H9 (cell line): Measurements from ENCODE around the gene HIPK3. TPM values are rescaled to one million over a fixed set of nuclear protein-coding genes. Genes with fewer than 3 reads are reported as not detected.
"Not testable (repeated sequence)": the region's sequence is repeated elsewhere in the genome, so short reads cannot be mapped to it uniquely, and the experiment has no call there.

Source experiments
- DNase-seq: peaks from one replicate; pipeline ENCODE4 v3.0.0-alpha.2; 2017
- H2AFZ ChIP-seq: one replicate; pipeline ENCODE4 v1.6.1; 2013; ENCODE audit warnings: mild to moderate bottlenecking, low read length, control low read depth, moderate library complexity
- H2AK5ac ChIP-seq: 2 replicates; pipeline ENCODE4 v1.6.1; 2013; ENCODE audit warnings: low read length, control low read depth, mixed read lengths; ENCODE audit not compliant: insufficient read length
- H2BK120ac ChIP-seq: one replicate; pipeline ENCODE4 v1.6.1; 2013; ENCODE audit warnings: low read depth, mild to moderate bottlenecking, low read length, control low read depth, inconsistent platforms; ENCODE audit not compliant: poor library complexity, severe bottlenecking
- H2BK12ac ChIP-seq: 2 replicates; pipeline ENCODE4 v1.6.1; 2013; ENCODE audit warnings: low read length, control low read depth, mixed read lengths, low read depth; ENCODE audit not compliant: insufficient read length
- H2BK15ac ChIP-seq: 2 replicates; pipeline ENCODE4 v1.6.1; 2013; ENCODE audit warnings: low read depth, low read length, control low read depth
- H2BK20ac ChIP-seq: one replicate; pipeline ENCODE4 v1.6.1; 2013; ENCODE audit warnings: low read depth, mild to moderate bottlenecking, low read length, control low read depth, inconsistent platforms; ENCODE audit not compliant: poor library complexity, severe bottlenecking
- H2BK5ac ChIP-seq: 2 replicates; pipeline ENCODE4 v1.6.1; 2013; ENCODE audit warnings: low read length, control low read depth, mixed read lengths; ENCODE audit not compliant: insufficient read length
- H3K14ac ChIP-seq: 2 replicates; pipeline ENCODE4 v1.6.1; 2013; ENCODE audit warnings: low read length, control low read depth; ENCODE audit not compliant: insufficient read depth
- H3K18ac ChIP-seq: 2 replicates; pipeline ENCODE4 v1.6.1; 2013; ENCODE audit warnings: low read depth, mild to moderate bottlenecking, mixed read lengths, low read length, control low read depth; ENCODE audit not compliant: insufficient read length
- H3K23ac ChIP-seq: 2 replicates; pipeline ENCODE4 v1.6.1; 2013; ENCODE audit warnings: low read length, control low read depth, mixed read lengths, low read depth; ENCODE audit not compliant: insufficient read length
- H3K23me2 ChIP-seq: 2 replicates; pipeline ENCODE4 v1.6.1; 2013; ENCODE audit warnings: low read depth, mild to moderate bottlenecking, mixed read lengths, low read length, control low read depth; ENCODE audit not compliant: insufficient read length, poor library complexity, severe bottlenecking
- H3K27ac ChIP-seq: 2 replicates; pipeline ENCODE4 v1.5.1; 2013; ENCODE audit warnings: low read length, control low read depth, mixed read lengths, low read depth; ENCODE audit not compliant: insufficient read length
- H3K27me3 ChIP-seq: 2 replicates; pipeline ENCODE4 v1.6.1; 2013; ENCODE audit warnings: low read length, control low read depth, inconsistent platforms; ENCODE audit not compliant: insufficient read depth
- H3K4ac ChIP-seq: 2 replicates; pipeline ENCODE4 v1.6.1; 2013; ENCODE audit warnings: low read depth, mild to moderate bottlenecking, control low read depth, inconsistent platforms, low read length, moderate library complexity
- H3K4me1 ChIP-seq: 2 replicates; pipeline ENCODE4 v1.6.1; 2013; ENCODE audit warnings: low read length, control low read depth, inconsistent platforms; ENCODE audit not compliant: insufficient read depth
- H3K4me2 ChIP-seq: 2 replicates; pipeline ENCODE4 v1.6.1; 2013; ENCODE audit warnings: low read length, control low read depth, mixed read lengths; ENCODE audit not compliant: insufficient read length, insufficient read depth
- H3K56ac ChIP-seq: 2 replicates; pipeline ENCODE4 v1.6.1; 2013; ENCODE audit warnings: low read depth, mild to moderate bottlenecking, mixed read lengths, low read length, control low read depth; ENCODE audit not compliant: insufficient read length
- H3K79me1 ChIP-seq: 2 replicates; pipeline ENCODE4 v1.6.1; 2013; ENCODE audit warnings: low read depth, mild to moderate bottlenecking, moderate library complexity, low read length, control low read depth, inconsistent platforms; ENCODE audit not compliant: insufficient read depth, poor library complexity, severe bottlenecking
- H3K79me2 ChIP-seq: 2 replicates; pipeline ENCODE4 v1.6.1; 2013; ENCODE audit warnings: low read length, control low read depth, inconsistent platforms; ENCODE audit not compliant: insufficient read depth
- H3K9ac ChIP-seq: 2 replicates; pipeline ENCODE4 v1.6.1; 2013; ENCODE audit warnings: low read length, control low read depth, mixed read lengths; ENCODE audit not compliant: insufficient read length; ENCODE audit errors: extremely low read depth
- H3K9me3 ChIP-seq: one replicate; pipeline ENCODE4 v1.6.1; 2013; ENCODE audit warnings: low read depth, low read length, inconsistent platforms; ENCODE audit not compliant: control insufficient read depth
- H3T11ph ChIP-seq: one replicate; pipeline ENCODE4 v1.6.1; 2013; ENCODE audit warnings: mild to moderate bottlenecking, low read length, control low read depth, inconsistent platforms
- H4K20me1 ChIP-seq: one replicate; pipeline ENCODE4 v1.6.1; 2013; ENCODE audit not compliant: control insufficient read depth, insufficient read length, insufficient read depth
- H4K5ac ChIP-seq: 2 replicates; pipeline ENCODE4 v1.6.1; 2013; ENCODE audit warnings: low read depth, mild to moderate bottlenecking, mixed read lengths, low read length, control low read depth; ENCODE audit not compliant: insufficient read length
- H4K8ac ChIP-seq: replicated peaks from 2 replicates; pipeline ENCODE4 v1.6.1; 2013; ENCODE audit warnings: low read length, control low read depth, mixed read lengths, low read depth; ENCODE audit not compliant: insufficient read length
- H4K91ac ChIP-seq: 2 replicates; pipeline ENCODE4 v1.6.1; 2013; ENCODE audit warnings: low read depth, mild to moderate bottlenecking, moderate library complexity, mixed read lengths, low read length, control low read depth; ENCODE audit not compliant: insufficient read length
- H3K27ac Mint-ChIP-seq, 3 experiments: 2 replicates in 2 of 3; 3 replicates in 1 of 3; pipeline ENCODE4 v1.8.0; 2020 to 2021; ENCODE audit warnings: mixed read lengths in 3 of 3, mild to moderate bottlenecking in 1 of 3, moderate library complexity in 1 of 3
- H3K27me3 Mint-ChIP-seq: 2 replicates; pipeline ENCODE4 v1.8.0; 2021; ENCODE audit warnings: low read depth, mild to moderate bottlenecking, moderate library complexity, mixed read lengths
- H3K36me3 Mint-ChIP-seq, 3 experiments: 2 replicates in 2 of 3; 3 replicates in 1 of 3; pipeline ENCODE4 v1.8.0; 2020 to 2021; ENCODE audit warnings: low read depth in 3 of 3, mixed read lengths in 3 of 3; ENCODE audit not compliant: insufficient read depth in 1 of 3
- H3K4me1 Mint-ChIP-seq, 2 experiments: 2 replicates each; pipeline ENCODE4 v1.8.0; 2020; ENCODE audit warnings: mixed read lengths in 2 of 2
- H3K4me3 Mint-ChIP-seq, 2 experiments: 2 replicates in 1 of 2; 3 replicates in 1 of 2; pipeline ENCODE4 v1.8.0; 2020 to 2021; ENCODE audit warnings: mild to moderate bottlenecking in 2 of 2, mixed read lengths in 2 of 2, moderate library complexity in 1 of 2
- H3K9me3 Mint-ChIP-seq, 2 experiments: 2 replicates in 1 of 2; 3 replicates in 1 of 2; pipeline ENCODE4 v1.8.0; 2020; ENCODE audit warnings: mild to moderate bottlenecking in 2 of 2, mixed read lengths in 2 of 2, moderate library complexity in 1 of 2
- CTCF ChIP-seq: fragments of 200-600 bp; sonication (generic); conservative IDR thresholded peaks from 3 replicates; pipeline ENCODE4 v1.8.0; 2021; ENCODE audit warnings: antibody characterized with exemption, mild to moderate bottlenecking
- WGBS: extraction: QIAGEN DNeasy Blood & Tissue Kit; methylation state at CpG from one replicate; pipeline ENCODE4 v1.1.7; 2013; ENCODE audit warnings: missing lambda C conversion rate, low lambda C conversion rate, mixed read lengths; ENCODE audit not compliant: insufficient read length; ENCODE audit errors: extremely low coverage; 5-methylcytosine and 5-hydroxymethylcytosine counted together
- total RNA-seq: library from RNA; stranded (reverse); gene quantifications from 2 replicates; pipeline ENCODE4 v1.2.1, GENCODE V29; 2021

HIPK3 gene
- total RNA-seq, 1 experiment from 2014 or later, result 23.4 TPM

- H3K18ac ChIP-seq, result no peak overlapping the region
- DNase-seq, result no peak
- H4K5ac ChIP-seq, result no peak overlapping the region
- no peak overlapping the region for H2BK15ac ChIP-seq
- H3K79me1 ChIP-seq, result no peaks in the 10 kb centered on the region
- no peak overlapping the region for H3K27ac ChIP-seq
- H2BK12ac ChIP-seq, result no peak overlapping the region
- no peak for TF ChIP-seq CTCF
- Mint-ChIP-seq H3K4me3 (no peak overlapping the region), H3K4me1 (no peaks in the 10 kb centered on the region), H3K27me3 (no peaks in the 10 kb centered on the region), H3K36me3 (no peaks in the 10 kb centered on the region), H3K27ac (no peak overlapping the region), H3K9me3 (no peaks in the 10 kb centered on the region)
- no peak overlapping the region for H2AK5ac ChIP-seq
- no peaks in the 10 kb centered on the region for H3K4me1 ChIP-seq
- no peak overlapping the region for H3K23ac ChIP-seq
- no peaks in the 10 kb centered on the region for H3K9me3 ChIP-seq
- H4K20me1 ChIP-seq, result no peaks in the 10 kb centered on the region
- H3K14ac ChIP-seq, result no peak overlapping the region
- H3K56ac ChIP-seq, result no peak overlapping the region
- no peak overlapping the region for H3K4ac ChIP-seq
- H3K79me2 ChIP-seq, result no peaks in the 10 kb centered on the region
- no peak overlapping the region for H3K4me2 ChIP-seq
- H3T11ph ChIP-seq, result no peak overlapping the region
- no peaks in the 10 kb centered on the region for H3K27me3 ChIP-seq
- H4K8ac ChIP-seq, result no peak overlapping the region
- H2BK5ac ChIP-seq, result no peak overlapping the region
- no peak overlapping the region for H2BK20ac ChIP-seq
- H3K9ac ChIP-seq, result no peak overlapping the region
- no peak overlapping the region for H2BK120ac ChIP-seq
- no peak overlapping the region for H4K91ac ChIP-seq
- no peak overlapping the region for H2AFZ ChIP-seq
- no CpG with 5 or more reads among the region's 2 CpGs for WGBS
- no peaks in the 10 kb centered on the region for H3K23me2 ChIP-seq
These were observed 109.7 kb downstream of the HIPK3 start for GRCh38 chr11:33366918-33367317.

GRCh38 chr11:33368475-33368874 is 111.3 kb downstream of the HIPK3 start:
- H3K9me3 ChIP-seq, H3K4me2 ChIP-seq, H3K79me2 ChIP-seq, DNase-seq, H3K14ac ChIP-seq, H3K23ac ChIP-seq, H4K20me1 ChIP-seq, H3K9ac ChIP-seq, H3K4me1 ChIP-seq, H3K18ac ChIP-seq, H2BK120ac ChIP-seq, H4K5ac ChIP-seq, H3K4me1 Mint-ChIP-seq, H3K56ac ChIP-seq, H2BK12ac ChIP-seq, H3K27ac Mint-ChIP-seq, H3K27me3 ChIP-seq, H2BK20ac ChIP-seq, H2BK15ac ChIP-seq, H3T11ph ChIP-seq, H3K23me2 ChIP-seq, H3K4me3 Mint-ChIP-seq, H3K4ac ChIP-seq, H3K36me3 Mint-ChIP-seq, H2AK5ac ChIP-seq, H3K27ac ChIP-seq, H4K8ac ChIP-seq, H2AFZ ChIP-seq, H2BK5ac ChIP-seq, H3K9me3 Mint-ChIP-seq, H3K27me3 Mint-ChIP-seq, H4K91ac ChIP-seq, H3K79me1 ChIP-seq: not testable (repeated sequence)
- no CpG with 5 or more reads among the region's 4 CpGs for WGBS
